HG03558 (cell line): ENCODE results near the gene CTSD.

Experiments used
- ATAC-seq: cut with Tn5 transposase; IDR thresholded peaks from one replicate; pipeline ENCODE4 v1.9.1; 2021; ENCODE audit warnings: moderate number of reproducible peaks; ENCODE audit not compliant: unreplicated experiment; ENCODE audit errors: extremely low read depth

Gene CTSD

DNA sequence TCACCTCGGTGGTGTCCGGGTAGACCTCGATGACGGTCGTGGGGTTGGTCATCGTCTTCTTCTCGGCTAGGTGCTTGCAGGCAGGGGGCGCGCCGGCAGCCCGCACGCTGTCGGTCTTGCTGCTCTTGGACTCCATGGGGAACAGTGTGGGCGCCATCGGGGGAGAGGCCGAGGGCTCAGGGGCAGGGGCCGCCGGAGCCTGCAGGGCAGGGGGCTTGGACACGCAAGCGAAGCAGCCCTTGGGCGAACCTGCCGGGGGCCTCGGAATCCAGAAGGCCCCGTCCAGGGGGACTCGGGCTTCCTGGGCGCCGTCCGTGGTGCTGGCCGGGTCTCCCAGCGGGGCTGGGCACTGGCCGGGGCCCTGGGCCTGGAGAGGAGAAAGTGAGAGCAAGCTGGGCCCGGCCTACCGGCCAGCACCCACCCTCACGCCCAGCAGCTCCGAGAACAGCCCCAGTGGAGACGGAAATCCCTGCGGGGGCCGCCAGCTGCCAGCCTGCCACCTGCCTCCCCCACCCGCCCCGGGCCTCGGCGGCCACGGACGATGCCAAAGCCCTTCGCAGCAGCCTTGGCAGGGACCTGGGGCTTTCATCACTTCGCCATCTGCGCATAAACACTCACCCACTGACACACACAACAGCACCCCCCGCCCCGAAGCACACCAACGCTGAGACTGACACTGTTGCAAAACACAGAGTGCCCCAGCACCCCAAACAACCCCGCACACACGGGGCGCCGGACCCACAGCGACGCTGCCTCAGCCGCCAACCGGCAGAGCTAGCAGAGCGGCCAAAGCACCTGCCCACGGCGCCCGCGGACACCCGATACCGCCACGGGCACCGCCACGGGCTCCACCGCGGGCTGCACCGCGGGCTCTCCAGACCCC, 15.7 kb downstream of the CTSD start:
- ATAC-seq, result no peak

DNA sequence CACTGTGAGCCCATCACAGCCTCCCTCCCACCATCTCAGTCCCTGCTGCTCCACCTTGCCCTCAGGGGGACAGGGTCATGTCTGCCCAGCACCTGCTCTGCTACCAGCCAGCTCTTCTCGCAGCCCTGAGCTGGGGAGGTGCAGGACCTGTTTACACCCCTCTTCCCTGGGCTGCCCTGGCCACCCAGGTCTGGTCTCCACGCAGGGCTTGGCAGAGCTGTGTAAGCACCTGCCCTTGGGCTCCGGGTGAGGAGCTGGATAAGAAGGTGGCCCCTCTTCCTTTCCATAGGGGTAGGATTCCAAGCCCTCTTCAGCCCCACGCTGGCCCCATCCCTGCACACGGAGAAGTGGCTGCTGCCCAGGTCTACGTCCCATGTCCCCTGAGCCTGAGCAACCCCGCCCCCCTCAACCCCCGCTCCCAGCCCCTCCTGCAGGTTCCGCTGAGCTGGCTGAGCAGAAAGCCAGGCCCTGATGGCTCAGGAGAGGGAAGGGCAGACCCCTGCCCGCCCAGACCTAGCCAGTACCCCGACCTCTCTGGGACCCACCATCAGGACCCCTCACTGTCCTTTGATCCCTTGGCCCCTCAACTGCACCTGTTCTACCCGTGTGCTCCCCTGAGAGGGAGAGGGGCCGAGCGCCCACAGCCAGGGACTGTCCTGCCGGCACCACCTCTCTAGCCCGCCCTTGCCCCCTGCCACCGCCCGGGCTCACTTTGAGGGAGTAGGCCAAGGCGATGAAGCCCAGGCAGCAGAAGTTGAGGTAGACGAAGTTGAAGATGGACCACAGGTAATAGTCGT, 16.6 kb downstream of the CTSD start:
- no peak for ATAC-seq

GRCh38 chr11:1746511-1746931, 17.2 kb downstream of the CTSD start:
- no peak for ATAC-seq

GRCh38 chr11:1745701-1746320, 17.9 kb downstream of the CTSD start:
- ATAC-seq, result no peak

DNA sequence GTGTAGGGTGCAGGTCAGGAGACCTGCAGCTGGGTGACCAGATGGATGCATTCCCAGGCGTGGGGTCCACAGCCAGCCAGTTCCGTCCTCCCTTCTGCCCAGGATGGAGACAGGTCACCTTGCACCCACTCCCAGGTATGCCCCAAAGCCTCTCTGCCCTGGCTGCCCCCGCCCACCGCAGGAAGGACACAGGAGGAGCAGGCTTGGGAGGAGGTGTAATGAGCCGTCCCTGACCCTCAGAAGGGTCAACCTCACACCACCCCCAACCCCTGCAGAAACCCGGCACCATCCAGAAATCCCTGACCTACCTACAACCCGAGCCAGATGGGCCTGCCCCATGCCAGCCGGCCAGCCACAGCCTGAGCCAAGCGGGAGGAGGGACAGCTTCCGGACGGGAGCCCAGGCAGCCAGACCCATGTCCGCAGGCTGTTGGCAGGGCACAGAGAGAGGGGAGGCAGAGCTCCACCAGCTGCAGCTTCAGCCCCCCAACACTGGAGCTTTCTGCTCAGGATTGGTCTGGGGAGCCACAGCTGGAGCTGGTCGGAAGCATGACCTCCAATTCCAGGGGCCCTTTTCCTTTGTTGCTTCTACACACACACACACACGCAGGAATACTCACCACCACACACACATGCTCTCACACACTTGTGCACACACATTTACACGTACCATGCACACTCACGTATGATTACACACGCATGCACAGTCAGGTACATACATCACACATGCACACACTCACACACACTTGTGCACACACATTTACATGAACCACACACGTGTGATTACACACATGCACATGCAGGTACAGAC, 18.6 kb downstream of the CTSD start:
- no peak for ATAC-seq

DNA sequence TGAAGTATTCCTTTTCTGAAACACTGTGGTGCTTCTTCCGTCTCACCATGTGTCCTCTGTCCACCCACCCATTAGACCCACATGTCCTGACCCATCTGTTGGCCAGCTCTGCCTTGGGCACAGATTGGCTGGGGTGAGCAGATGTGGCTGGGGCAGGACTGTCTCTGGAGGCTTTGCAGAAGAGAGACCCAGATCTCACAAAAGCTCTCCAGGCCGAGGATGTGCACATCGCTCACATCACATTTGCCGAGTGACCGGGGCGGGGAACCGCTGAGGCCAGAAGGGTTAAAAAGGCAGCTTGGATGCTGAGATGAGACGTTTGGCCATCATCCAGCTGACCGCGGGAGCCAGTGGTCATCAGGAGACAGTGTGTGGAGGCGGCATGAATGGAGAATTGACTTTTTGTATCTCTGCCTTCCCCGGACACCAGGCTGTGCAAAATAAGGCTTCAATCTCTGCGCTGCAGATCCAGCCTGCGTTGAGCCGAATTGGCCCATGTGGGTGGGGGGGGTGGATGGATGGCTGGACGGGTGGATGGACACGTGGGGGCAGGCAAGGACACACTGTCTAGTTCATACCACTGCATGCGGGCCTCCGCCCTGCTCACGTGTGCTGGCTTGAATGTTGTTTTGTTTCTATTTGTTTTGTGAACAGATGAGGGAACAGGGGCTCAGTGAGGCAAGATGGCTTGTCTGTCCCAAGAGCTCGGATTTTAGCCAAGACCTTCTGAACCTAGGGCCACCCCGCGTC, 19.4 kb downstream of the CTSD start:
- ATAC-seq, result no peak

GRCh38 chr11:1743585-1744136, 20.1 kb downstream of the CTSD start:
- no peak for ATAC-seq

DNA sequence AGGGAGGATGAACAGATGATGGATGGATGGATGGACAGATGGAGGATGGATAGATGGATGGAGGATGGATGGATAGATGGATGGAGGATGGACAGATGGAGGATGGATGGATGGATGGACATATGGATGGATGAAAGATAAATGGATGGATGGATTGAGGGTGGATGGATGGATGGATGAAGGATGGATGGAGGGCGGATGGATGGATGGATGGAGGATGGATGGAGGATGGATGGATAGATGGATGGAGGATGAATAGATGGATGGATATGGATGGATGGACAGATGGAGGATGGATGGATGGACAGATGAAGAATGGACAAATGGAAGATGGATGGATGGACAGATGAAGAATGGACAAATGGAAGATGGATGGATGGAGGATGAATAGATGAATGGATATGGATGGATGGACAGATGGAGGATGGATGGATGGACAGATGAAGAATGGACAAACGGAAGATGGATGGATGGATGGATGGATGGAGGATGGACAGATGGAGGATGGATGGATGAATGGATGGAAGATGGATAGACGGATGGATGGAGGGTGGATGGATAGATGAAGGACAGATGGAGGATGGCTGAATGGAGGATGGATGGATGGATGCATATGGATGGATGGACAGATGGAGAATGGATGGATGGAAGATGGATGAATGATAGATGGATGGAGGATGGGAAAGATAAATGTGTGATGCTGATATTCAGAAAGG, 20.7 kb downstream of the CTSD start:
- ATAC-seq, result no peak

GRCh38 chr11:1742371-1742770, 21.4 kb downstream of the CTSD start:
- no peak for ATAC-seq

DNA sequence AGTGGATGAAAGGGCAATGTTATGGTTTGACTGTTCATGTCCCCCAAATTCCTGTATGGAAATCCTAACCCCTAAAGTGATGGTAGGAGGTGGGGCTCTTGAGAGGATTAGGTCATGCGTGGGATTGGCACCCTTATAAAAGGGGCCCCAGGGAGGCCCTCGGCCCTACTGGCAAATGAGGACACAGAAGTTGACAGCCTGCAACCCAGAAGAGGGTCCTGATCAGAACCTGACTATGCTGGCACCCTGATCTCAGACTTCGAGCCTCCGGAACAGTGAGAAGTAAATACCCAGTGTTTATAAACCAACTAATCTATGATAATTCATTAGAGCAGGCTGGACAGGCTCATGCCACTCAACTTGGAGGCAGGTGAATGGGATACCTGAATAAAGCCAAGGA, 22.0 kb downstream of the CTSD start:
- ATAC-seq, result no peak

DNA sequence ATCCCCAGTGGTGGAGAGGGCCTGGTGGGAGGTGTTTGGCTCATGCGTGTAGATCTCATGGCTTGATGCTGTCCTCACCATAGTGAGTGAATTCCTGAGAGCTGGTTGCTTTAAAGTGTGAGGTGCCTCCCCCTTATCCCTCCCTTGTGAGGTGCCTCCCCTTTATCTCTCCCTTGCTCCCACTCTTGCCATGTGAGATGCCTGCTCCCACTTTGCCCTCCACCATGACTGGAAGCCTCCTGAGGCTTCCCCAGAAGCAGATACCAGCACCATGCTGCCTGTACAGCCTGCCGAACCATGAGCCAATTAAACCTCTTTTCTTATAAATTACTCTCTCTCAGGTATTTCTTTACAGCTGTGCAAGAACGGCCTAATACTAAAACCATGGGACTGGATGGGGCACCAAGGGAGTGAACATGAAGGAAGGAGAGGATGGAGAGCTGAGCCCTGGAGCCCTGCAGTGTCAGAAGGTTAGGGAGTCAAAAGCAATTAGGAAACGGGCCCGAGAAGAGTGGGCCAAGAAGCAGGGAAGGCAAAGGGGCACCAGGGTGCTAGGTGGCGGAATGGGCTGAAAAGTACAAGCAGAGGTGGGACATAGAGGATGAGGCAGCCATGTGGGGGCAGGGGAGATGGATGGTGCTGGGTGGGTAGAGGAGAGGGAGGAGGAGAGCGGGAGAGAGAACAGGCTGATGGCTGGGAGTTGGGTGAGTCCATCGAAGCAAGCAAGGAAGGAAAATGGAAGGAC, 22.8 kb downstream of the CTSD start:
- no peak for ATAC-seq

- no peak for ATAC-seq
Observed at GRCh38 chr11:1739576-1739975, 24.2 kb downstream of the CTSD start.

DNA sequence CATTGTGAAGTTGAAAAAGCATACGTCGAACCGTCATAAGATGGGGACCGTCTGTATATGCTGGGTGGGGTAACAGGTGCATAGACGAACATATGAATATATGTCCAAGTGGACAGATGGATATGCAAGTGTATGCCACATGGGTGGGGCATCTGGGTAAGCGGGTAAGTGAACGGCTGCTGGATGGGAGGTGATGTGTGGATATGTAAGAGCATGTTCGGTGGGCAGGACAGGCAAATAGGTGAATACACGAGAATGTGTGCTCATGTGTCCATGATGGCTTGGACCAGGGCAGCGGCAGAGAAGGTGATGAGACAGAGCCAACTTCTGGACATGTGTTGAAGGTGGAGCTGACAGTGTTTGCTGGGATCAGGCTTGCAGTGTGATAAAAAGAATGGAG, 25.3 kb downstream of the CTSD start:
- no peak for ATAC-seq

DNA sequence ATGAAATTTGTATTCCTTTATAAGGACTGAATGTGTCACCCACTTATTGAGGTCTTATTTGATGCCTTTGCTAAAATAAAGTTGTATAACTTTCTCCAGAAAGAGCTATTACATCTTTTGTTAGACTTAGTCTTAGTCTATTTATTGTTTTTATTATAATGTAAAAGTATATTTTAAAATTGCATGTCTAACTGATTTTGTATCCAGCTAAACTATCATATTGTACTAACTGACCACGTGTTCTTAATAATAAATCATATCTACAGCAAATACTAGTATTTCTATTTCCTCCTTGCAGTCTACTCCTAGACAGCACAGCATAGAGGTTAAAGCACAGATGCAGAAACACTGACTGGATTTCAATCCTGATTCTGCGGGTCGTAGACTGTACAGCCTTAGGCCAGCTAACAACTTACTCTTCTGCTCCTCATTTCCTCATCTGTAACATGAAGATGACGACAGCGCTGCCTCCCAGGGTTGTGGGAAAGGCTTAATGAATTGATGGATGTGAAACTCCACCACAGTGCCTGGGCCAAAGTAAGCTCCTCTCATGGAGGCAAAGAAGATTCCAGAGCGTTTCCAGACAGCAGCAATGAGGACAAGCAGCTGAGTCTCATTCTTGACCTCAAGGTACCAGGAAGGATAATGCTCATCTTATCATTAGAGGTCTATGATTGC, 26.5 kb downstream of the CTSD start:
- ATAC-seq, result no peak

GRCh38 chr11:1736447-1736992, 27.2 kb downstream of the CTSD start:
- no peak for ATAC-seq

DNA sequence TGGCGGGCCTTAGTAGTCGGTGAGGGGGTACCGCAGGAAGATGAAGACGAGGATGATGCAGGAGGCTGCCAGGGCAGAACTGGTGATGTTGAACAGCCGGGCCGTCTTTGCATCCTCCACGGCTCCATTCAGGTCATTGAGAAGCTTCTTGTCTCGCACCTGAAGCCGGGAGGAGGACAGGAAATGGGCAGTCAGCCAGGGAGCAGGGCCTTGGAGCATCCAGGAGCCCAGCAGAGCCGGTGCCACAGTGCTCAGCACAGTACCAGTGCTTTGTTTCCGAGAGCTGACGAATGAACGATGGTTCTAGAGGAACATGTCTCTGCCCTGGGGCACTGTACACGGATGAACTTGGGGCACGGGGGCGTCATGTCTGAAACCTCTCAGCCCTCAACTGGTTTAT, 28.5 kb downstream of the CTSD start:
- ATAC-seq, result no peak

GRCh38 chr11:1734641-1735081, 29.1 kb downstream of the CTSD start:
- no peak for ATAC-seq
